Activated CD8-positive, alpha-beta T cell treated with anti-CD3 and anti-CD28 coated beads for 36 hours (primary cell): ENCODE measurements around the gene PPARD. TPM values are rescaled to one million over a fixed set of nuclear protein-coding genes. Genes with fewer than 3 reads are reported as not detected.
"Not testable (repeated sequence)": the region's sequence is repeated elsewhere in the genome, so short reads cannot be mapped to it uniquely, and the experiment has no call there.

ENCODE experiments used
- ATAC-seq: fragments of 200-7000 bp; cut with Tn5 transposase; one replicate; pipeline ENCODE4 v1.10.0; 2021; ENCODE audit warnings: mild to moderate bottlenecking, moderate library complexity
- CTCF ChIA-PET: fragments of 350-600 bp; sonication (Branson Sonifier 250); formaldehyde crosslinking; loops from one replicate; lab custom pipeline; 2021; ENCODE audit warnings: antibody characterized with exemption; lab: Charles Lee
- POLR2A ChIA-PET: fragments of 350-600 bp; sonication (Branson Sonifier 250); formaldehyde crosslinking; loops from one replicate; lab custom pipeline; 2021; ENCODE audit warnings: antibody characterized with exemption; lab: Charles Lee
- DNase-seq: peaks from one replicate; pipeline ENCODE4 v3.0.0-alpha.2; 2020
- H3K27ac Mint-ChIP-seq: one replicate; pipeline ENCODE4 v1.8.0; 2021; ENCODE audit warnings: mild to moderate bottlenecking, mixed read lengths
- H3K27me3 Mint-ChIP-seq: one replicate; pipeline ENCODE4 v1.8.0; 2021; ENCODE audit warnings: mixed read lengths
- H3K36me3 Mint-ChIP-seq: one replicate; pipeline ENCODE4 v1.8.0; 2021; ENCODE audit warnings: low read depth, mixed read lengths
- H3K4me1 Mint-ChIP-seq: one replicate; pipeline ENCODE4 v1.8.0; 2021; ENCODE audit warnings: low read depth, mixed read lengths
- H3K4me3 Mint-ChIP-seq: one replicate; pipeline ENCODE4 v1.8.0; 2021; ENCODE audit warnings: mild to moderate bottlenecking, moderate library complexity, mixed read lengths
- H3K9me3 Mint-ChIP-seq: one replicate; pipeline ENCODE4 v1.8.0; 2021; ENCODE audit warnings: mixed read lengths
- intact Hi-C: fragments of 100-400 bp; cut with micrococcal nuclease; formaldehyde crosslinking; loops from one replicate; pipeline ENCODE4 v1.10.0; 2022
- total RNA-seq, 2 experiments: library from RNA; stranded (reverse); gene quantifications; one replicate each; pipeline ENCODE4 v1.2.3, GENCODE V29; 2021
- TF ChIP-seq, protein P1 (sequence below): fragments of 200-600 bp; IDR thresholded peaks from one replicate; pipeline ENCODE4 v1.8.0; 2022; ENCODE audit warnings: antibody characterized with exemption, mild to moderate bottlenecking

PPARD gene
- total RNA-seq, 2 experiments from 2014 or later, result 26.6 to 26.7 TPM

DNA sequence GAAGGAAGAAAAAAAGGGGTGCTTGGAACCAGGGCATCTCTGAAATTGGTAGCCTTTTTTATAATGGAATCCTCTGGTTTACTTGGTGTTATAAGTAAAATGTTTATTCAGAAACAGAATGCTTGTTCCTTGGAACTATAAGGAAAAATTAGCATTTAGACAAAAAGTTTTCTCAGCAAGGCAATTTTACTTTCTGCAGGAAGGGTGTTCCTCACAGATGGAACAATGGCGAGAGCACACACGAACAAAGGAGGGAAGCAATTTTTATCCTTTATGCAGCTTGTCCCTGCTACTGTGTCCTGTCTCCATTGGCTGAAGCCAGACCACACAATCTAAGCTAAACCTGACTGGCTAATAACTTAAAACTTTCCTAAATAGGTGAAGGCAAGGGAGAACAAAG lies 87.1 kb downstream of the PPARD start:
- intact Hi-C loops, result no loop called here
- Mint-ChIP-seq H3K4me3 (no peak overlapping the region), H3K36me3 (peaks cover 25% of the 10 kb centered on the region), H3K9me3 (peaks cover 16% of the 10 kb centered on the region), H3K27me3 (no peaks in the 10 kb centered on the region), H3K27ac (no peak overlapping the region), H3K4me1 (no peaks in the 10 kb centered on the region)
- DNase-seq, result no peak
- ATAC-seq, result no peak
- ChIA-PET POLR2A (no interaction called here), CTCF (no interaction called here)
- TF ChIP-seq, protein P1, sequence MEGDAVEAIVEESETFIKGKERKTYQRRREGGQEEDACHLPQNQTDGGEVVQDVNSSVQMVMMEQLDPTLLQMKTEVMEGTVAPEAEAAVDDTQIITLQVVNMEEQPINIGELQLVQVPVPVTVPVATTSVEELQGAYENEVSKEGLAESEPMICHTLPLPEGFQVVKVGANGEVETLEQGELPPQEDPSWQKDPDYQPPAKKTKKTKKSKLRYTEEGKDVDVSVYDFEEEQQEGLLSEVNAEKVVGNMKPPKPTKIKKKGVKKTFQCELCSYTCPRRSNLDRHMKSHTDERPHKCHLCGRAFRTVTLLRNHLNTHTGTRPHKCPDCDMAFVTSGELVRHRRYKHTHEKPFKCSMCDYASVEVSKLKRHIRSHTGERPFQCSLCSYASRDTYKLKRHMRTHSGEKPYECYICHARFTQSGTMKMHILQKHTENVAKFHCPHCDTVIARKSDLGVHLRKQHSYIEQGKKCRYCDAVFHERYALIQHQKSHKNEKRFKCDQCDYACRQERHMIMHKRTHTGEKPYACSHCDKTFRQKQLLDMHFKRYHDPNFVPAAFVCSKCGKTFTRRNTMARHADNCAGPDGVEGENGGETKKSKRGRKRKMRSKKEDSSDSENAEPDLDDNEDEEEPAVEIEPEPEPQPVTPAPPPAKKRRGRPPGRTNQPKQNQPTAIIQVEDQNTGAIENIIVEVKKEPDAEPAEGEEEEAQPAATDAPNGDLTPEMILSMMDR, result no peak

DNA sequence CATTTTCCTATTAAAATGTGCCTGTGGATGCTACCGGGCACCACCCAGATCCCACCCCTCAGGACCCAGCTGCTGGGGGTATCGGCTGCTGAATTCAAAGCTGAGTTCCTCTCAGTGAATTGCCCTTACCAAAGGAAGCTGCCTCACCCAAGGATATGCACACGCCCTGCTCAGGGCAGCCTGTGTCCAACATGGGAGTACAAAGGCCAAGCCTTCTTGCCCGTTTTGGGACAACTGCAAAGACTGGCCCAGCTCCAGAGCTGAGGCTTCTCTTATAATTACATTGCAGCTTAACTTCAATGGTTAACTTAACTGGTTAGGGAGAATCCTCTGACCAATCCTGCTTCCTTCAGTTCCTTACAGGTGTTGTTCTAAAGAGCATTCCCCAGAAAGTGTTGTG lies 89.9 kb downstream of the PPARD start:
- H3K4me1 Mint-ChIP-seq, result no peaks in the 10 kb centered on the region
- TF ChIP-seq, protein P1, result no peak
- ChIA-PET CTCF (interaction anchor here (0.7 to 2.5 kb wide), 3 partner anchors 13 to 19 kb away, joined by 3 to 7 read pairs (median 6); no protein-coding TSS in a partner anchor), POLR2A (no interaction called here)
- H3K9me3 Mint-ChIP-seq, result peaks cover 16% of the 10 kb centered on the region
- intact Hi-C loops, result no loop called here
- H3K36me3 Mint-ChIP-seq, result peaks cover 9% of the 10 kb centered on the region
- no peak overlapping the region for H3K4me3 Mint-ChIP-seq
- DNase-seq (no peak), ATAC-seq (no peak)
- no peaks in the 10 kb centered on the region for H3K27me3 Mint-ChIP-seq
- no peak overlapping the region for H3K27ac Mint-ChIP-seq

DNA sequence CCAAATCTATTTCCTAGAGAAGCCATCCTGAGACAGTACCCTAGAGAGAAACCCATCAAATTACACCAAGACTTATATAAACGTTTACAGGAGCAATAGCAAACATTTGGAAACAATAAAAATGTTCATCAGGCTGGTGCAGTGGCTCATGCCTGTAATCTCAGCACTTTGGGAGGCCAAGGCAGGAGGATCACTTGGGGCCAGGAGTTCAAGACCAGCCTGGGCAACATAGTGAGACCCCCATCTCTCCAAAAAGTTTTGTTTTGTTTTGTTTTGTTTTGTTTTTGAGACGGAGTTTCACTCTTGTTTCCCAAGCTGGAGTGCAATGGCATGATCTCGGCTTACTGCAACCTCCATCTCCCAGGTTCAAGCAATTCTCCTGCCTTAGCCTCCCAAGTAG lies 90.3 kb downstream of the PPARD start:
- POLR2A ChIA-PET, ATAC-seq, DNase-seq, H3K27me3 Mint-ChIP-seq, H3K27ac Mint-ChIP-seq, H3K36me3 Mint-ChIP-seq, intact Hi-C loops, H3K4me1 Mint-ChIP-seq, H3K4me3 Mint-ChIP-seq: not testable (repeated sequence)
- CTCF ChIA-PET, result interaction anchor here (0.7 to 2.5 kb wide), 3 partner anchors 14 to 19 kb away, joined by 3 to 7 read pairs (median 6); no protein-coding TSS in a partner anchor
- peaks cover 16% of the 10 kb centered on the region for H3K9me3 Mint-ChIP-seq

DNA sequence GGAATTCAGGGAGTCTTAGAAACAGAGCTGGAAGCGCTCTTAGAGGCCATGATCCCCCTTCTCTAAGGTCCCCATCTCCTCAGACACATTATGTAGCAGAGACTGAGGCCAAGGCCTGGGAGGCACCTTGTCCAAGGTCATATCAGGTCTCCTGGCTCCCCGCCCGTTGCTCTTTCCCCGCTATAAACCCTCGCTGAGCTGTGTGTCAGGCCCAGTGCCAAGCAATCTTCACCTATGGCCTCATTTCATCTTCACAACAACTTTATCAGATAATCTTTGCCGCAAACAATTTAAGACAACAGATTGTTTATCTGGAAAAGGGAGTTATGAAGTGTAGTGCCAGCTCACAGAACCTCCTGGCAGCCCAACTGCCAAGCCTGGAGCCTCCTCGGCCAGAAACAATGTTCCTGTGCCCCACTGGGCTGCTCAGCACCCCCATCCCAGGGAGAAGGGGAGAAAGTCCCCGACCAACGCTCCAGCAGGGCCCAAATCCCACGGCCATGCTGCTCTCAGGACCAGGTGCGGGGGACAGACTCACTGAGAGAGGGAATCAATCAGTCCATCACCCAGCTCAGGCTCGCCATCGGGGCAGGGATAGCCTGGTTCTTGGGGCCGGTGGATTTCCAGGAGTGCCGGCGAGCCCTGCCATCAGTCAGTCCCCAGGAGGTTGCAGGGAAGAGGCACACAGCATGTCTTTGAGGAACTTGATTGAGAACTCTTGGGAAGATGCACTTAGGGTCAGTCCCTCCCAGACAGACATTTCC lies 92.9 kb downstream of the PPARD start:
- ATAC-seq (no peak), DNase-seq (no peak)
- no peak overlapping the region for H3K27ac Mint-ChIP-seq
- no peaks in the 10 kb centered on the region for H3K27me3 Mint-ChIP-seq
- CTCF ChIA-PET, result interaction anchor here (1.0 to 4.2 kb wide), 3 partner anchors 14 to 93 kb away, joined by 3 to 23 read pairs (median 4); partner anchors contain the start of gene RPL10A
- no peak overlapping the region for H3K4me3 Mint-ChIP-seq
- intact Hi-C loops, result no loop called here
- POLR2A ChIA-PET, result interaction anchor here (0.6 to 1.4 kb wide), 2 partner anchors 92 to 437 kb away, joined by 3 to 4 read pairs; no protein-coding TSS in a partner anchor
- H3K9me3 Mint-ChIP-seq, result peaks cover under 1% of the 10 kb centered on the region
- H3K4me1 Mint-ChIP-seq, result no peaks in the 10 kb centered on the region
- H3K36me3 Mint-ChIP-seq, result no peaks in the 10 kb centered on the region
- TF ChIP-seq, protein P1, result no peak

DNA sequence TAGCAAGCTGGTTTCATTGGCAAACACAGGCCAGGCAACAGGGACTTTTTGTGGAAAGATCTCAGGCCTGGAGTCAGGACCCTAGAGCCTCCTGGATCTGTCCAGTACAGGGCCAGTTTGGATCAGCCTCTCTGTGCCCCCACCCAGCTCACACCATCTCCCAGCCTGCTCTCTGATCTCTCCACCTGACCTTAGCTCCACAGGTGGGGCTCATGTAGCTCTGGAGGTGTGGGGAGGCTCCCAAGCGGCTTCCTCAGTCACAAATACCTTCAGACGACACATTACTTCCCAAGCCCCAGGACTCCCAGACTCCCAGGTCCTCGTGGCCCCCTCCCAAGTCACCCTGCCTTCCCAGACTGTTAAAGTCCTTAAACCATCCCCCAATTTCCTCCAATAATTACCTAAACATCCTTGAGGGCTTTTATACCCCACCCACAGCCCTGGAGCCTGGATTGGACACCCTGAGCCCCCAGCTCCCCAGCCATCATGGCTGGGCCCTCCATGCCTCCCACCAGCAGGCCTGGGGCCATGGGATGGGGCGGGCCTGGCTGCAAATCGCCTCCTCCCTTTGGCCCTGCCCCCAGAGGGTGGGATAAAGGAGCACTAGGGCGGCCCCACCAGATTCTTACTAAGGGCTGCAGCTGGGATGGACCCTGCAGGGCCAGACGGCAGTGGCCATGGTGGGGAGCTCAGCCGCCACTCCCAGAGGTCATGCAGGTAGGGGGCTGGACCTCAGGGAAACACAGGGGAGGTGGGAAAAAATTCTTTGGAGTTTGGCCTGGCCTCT lies 93.9 kb downstream of the PPARD start:
- CTCF ChIA-PET, result interaction anchor here (0.6 to 4.2 kb wide), 3 partner anchors 13 to 143 kb away, joined by 3 to 23 read pairs (median 3); partner anchors contain the start of gene RPL10A
- no peaks in the 10 kb centered on the region for H3K9me3 Mint-ChIP-seq
- POLR2A ChIA-PET, result interaction anchor here (1.2 to 1.4 kb wide), 2 partner anchors 31 to 93 kb away, joined by 3 to 4 read pairs; no protein-coding TSS in a partner anchor
- no peaks in the 10 kb centered on the region for H3K4me1 Mint-ChIP-seq
- H3K27me3 Mint-ChIP-seq, result no peaks in the 10 kb centered on the region
- DNase-seq, result no peak
- H3K4me3 Mint-ChIP-seq, result no peak overlapping the region
- intact Hi-C loops, result no loop called here
- no peak for ATAC-seq
- H3K36me3 Mint-ChIP-seq, result no peaks in the 10 kb centered on the region
- H3K27ac Mint-ChIP-seq, result no peak overlapping the region
- TF ChIP-seq, protein P1, result no peak

DNA sequence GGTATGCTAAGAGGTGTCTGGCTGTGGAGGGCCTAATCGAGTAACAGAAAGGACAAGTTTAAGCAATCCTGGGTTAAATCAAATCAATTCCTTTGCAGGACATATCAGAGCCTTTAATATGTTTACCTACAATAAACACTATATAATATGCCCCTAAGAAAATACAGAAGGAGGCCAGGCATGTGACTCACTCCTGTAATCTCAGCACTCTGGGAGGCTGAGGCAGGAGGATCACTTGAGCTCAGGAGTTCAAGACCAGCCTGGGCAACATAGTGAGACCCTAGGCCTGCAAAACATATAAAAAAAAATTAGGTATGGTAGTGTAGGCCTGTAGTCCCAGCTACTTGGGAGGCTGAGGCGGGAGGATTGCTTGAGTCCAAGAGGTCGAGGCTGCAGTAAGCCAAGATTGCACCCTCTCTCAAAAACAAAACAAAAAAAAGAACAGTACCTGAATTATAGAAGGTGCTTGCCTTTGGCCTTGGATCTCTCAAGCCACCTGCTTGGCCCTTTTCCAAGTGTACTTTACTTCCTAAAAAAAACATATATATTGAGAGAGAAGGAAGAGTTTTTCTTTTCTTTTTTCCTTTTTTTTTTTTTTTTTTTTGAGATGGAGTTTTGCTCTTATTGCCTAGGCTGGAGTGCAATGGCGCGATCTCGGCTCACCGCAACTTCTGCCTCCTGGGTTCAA lies 96.2 kb downstream of the PPARD start:
- H3K27me3 Mint-ChIP-seq, H3K4me1 Mint-ChIP-seq, intact Hi-C loops, H3K9me3 Mint-ChIP-seq, H3K27ac Mint-ChIP-seq, ATAC-seq, H3K4me3 Mint-ChIP-seq, H3K36me3 Mint-ChIP-seq, DNase-seq: not testable (repeated sequence)
- POLR2A ChIA-PET, result interaction anchor here (0.6 kb wide), 1 partner anchor 16 kb away, joined by 3 read pairs; no protein-coding TSS in a partner anchor
- CTCF ChIA-PET, result interaction anchor here (4.2 kb wide), 1 partner anchor 10 kb away, joined by 23 read pairs; no protein-coding TSS in a partner anchor
